GM20431 (cell line): ENCODE results near the gene MAGI2.

ENCODE experiments used
- in situ Hi-C: fragments of 300-500 bp; cut with MseI, MboI; formaldehyde crosslinking; loops from one replicate; pipeline ENCODE4 v1.15.0; 2020; ENCODE audit warnings: low sequenced_read_pairs; ENCODE audit not compliant: unreplicated experiment

The MAGI2 gene

DNA sequence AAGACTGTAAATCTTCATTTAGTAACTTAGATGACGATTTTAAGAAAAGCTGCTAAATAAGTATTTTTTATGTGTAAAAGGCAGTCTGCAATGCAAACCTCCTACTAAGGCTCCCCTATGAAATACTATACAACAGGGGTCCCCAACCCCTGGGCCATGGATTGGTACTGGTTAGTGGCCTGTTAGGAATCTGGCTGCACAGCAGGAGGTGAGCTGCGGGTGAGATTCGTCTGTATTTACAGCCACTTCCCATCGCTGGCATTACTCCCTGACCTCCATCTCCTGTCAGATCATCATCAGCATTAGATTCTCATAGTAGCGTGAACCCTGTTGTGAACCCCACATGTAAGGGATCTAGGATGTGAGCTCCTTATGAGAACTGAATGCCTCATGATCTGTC lies 580.4 kb downstream of the MAGI2 start:
- in situ Hi-C loops, result no loop called here

DNA sequence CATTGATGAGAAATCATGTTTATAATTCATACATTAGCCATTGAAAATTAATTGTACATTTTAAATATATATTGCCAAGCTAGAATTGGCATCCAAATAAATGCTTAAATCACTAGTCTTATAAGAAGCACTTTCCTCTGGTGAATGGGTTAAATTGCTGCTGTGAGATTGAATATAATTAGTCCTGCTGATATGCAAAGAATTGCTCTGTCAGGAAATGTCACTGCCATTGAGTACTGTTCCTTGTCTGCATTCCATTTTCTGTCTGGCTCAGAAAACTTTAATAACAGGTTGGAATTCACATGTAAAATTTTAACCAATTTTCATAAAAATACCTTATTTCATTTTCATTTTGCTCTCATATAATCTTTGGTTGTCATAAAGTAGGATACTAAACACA lies 589.1 kb downstream of the MAGI2 start:
- in situ Hi-C loops, result no loop called here

DNA sequence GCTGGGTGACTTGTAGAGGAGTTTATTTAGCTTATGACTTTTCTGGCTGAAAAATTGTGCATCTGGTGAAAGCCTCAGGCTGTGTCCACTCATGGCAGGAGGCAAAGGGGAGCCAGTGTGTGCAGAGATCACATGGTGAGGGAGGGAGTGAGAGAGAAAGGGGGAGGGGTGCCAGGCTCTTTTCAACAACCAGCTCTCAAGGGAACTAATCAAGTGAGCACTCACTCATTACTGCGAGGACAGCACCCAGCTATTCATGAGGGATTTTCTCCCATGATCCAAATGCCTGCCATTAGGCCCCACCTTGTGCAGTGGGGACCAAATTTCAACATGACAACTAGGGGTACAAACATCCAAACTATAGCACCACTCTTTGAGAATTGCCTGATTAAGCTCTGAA lies 590.2 kb downstream of the MAGI2 start:
- in situ Hi-C loops, result no loop called here

DNA sequence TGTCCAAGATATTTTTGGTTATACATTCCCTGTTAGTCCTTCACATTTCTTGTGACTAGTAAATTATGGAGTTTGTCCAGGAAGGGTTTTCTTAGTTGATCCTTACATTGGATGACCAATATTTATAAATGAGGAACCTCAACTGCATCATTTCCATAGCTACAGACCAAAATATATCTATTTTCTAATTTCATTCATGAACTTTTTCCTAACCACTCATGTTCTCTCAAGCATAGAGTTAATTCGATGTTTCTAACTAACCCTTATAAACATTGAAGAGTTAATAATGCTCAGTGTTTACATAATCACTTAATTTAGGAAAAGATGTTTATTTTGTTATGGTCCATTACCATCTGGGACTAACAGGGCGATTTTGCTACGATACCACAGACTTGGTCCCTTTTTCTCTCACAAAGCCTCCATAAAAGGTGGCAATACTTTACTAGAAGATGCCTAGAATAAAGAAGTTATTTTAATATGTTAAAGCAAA lies 591.0 kb downstream of the MAGI2 start:
- in situ Hi-C loops, result no loop called here

DNA sequence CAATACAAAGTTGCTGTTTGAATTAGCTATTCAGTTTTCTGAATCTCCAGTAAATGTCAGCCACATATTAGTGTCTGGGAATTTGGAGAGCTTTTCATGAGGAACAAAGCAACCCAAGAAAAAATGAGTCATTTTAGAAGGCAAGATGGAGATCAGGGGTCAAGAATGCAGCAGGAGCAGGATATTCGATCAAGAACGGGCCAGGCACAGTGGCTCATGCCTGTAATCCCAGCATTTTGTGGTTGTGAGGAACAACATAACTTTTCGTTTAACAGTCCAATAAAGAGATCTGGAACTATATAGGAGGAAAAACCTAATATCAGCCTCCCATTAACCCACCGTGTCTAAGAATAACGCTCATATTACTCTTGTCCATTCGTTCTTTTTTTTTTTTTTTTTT lies 600.5 kb downstream of the MAGI2 start:
- in situ Hi-C loops, result no loop called here

DNA sequence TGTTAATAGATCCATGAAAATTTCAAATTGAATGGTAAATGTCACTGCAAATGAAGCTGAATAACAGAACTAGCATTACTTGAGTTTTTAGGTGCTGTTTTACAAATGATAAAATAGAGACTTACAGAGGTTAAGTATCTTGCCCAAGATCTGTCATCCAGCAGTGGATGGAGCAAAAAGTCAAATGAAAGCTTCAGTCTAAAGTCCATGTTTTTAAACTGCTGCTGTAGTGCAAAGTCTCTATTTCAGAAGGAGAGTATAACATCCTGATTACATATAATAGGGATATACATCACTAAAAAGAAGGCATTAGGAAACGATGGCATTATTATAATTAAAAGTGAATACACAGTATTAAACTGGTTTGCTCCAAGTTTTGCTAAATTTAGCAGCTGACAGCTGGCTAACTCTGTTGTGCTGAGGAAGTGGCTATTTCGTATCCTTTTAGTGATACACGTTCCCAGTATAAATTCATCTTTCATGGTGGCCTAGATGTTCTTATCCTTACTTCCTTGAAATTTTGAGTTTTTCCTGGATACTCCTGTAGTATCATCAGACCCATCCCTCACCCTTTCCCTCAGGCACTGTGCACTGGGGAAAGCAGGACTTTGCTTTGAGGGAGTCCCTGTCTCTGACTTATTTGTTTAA lies 603.2 kb downstream of the MAGI2 start:
- in situ Hi-C loops, result no loop called here

DNA sequence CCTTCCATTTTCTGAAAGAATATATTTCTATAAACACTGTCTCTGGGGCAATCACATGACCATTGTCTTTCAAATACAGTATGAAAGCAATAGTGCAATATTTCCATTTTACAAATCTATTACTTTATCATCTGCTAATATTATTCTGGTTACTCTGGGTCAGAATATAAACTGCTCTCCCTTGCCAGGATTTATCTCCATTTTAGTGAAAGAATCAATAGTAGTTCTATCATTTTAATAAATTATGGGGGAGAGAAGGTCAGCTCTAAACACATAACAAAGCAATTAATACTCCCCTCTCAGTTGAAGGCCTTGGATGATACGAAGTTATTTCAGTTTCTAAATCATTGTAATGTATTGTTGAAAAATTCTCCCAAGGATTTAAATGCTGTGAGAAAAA lies 608.3 kb downstream of the MAGI2 start:
- in situ Hi-C loops, result no loop called here

DNA sequence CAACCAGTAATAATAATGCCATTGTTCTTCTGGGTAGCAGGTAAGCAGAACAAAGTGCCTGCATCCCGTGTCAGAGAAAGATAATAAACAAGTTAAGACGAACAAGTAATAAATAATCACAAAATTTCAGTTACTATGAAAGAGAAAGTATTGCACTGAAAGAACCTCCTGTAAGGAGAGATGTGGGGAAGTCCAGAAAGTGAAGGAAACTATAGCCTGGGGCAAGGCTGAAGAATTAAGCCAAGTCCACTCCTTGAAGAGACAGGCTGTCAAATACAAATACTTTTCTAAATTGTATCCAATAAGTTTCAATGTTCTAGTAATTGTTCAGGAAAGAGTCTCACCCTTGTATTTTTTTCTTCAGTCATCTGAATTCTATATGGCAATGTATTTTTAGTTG lies 611.4 kb downstream of the MAGI2 start:
- in situ Hi-C loops, result no loop called here

DNA sequence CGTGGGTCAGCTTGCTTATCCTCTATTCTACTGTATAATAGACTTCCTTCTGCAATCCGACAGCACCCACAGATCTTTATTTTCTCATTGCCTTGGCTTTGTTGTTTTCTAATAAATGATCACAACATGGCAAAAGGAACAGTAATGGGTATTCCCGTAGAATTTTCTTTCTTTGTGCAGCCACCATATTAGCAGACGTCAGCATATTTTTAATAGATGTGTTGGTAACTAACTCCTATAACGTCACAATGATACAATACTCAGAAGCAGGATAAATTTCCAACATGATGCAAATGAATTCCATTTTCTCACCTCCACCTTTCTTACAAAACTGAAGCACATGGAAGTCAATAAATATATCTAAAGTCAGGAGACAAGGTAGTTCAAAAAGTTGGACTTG lies 617.6 kb downstream of the MAGI2 start:
- in situ Hi-C loops, result no loop called here

DNA sequence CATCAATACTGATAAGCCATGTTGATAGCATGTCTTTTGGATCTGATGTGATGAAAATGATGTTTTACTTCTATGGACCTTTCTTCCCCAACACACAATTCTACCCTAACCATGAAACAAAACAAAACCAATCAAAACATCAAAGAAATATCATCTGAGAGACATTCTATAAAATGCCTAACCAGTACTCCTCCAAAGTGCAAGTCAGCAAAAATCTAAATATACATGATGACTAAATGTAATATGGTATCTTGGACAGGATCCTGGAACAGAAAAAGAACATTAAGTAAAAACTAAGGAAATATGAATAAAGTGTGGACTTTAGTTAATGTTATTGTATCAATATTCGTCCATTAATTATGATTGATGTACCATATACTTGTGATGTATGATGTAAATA lies 625.1 kb downstream of the MAGI2 start:
- in situ Hi-C loops, result no loop called here

DNA sequence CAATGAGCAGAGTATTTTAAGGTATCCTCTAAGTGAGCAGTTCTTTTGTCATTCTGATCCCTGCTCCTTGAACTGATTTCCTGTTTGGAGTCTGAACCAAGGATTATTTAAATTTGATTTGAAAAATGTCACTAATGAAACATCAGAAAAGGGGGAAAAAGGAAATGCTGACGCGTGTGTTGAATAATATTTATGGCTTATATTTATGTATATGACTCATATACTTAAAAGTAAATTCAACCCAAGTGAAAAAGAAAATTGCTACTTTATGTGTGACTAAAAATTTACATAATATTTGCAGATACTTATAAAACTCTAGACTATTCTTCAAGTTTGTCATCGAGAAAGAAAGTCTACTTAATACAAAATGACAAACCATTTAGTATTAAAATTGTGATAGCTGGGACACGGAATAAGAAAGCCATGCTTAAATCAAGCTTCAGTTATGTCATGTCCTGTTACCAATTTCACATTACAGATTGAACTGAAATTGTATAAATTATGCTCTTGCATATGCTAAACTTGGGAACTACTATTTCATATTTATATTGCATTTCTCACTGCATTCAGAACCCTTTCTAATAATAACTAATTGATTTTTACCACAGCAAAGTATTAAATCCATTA lies 649.9 kb downstream of the MAGI2 start:
- in situ Hi-C loops, result no loop called here

DNA sequence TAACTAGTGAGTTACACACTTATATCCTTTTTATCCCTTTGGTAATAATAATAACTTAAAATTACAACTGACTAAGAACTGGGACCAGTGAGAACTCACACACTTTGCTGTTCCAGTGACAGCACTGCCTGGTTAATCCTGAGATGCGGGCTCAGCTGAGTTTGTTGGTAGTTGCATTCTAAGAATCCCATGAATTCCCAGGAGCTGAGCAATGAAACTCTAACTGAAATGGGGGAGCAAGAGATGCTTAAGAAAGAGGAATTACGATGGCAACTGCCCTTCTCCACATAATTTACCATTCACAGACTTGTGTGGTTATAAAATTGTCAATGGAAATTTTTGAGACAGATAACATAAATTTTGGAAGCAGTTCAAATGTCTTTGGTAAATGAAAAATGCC lies 659.4 kb downstream of the MAGI2 start:
- in situ Hi-C loops, result no loop called here

DNA sequence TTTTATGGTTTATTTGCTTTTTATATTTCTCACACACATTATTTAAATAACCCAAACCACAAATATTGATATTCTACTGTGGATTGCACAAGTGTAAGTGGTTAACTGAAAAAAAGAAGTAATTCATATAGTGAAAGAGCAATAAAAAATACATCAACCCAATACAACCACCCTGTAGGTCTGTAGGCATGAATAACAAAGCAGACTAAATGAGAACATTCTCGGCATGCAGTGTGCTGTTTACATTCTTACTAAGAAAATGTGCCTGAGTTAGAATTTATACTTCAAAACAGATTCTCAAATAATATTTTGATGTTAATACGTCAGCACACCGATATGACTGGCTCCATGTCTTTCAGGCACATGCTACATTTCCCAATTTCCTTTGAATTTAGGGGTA lies 660.8 kb downstream of the MAGI2 start:
- in situ Hi-C loops, result no loop called here

DNA sequence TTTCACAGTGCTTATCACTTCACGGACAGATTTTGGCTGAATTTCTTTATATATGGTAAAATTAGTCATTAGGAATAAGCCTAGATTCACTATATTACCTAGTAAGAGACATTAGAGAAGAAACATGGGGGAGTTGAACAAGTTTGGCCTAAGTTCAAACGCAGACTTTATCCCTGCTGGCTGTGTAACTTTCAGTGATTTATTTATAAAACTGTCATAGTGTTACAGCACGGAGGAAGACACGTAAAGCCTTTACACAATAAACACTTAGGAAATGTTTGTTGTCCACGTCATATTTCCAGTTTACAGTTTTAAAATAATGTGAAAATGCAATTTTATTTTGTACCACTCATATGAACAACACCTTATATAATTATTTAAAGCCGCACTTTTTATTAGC lies 661.5 kb downstream of the MAGI2 start:
- in situ Hi-C loops, result no loop called here

DNA sequence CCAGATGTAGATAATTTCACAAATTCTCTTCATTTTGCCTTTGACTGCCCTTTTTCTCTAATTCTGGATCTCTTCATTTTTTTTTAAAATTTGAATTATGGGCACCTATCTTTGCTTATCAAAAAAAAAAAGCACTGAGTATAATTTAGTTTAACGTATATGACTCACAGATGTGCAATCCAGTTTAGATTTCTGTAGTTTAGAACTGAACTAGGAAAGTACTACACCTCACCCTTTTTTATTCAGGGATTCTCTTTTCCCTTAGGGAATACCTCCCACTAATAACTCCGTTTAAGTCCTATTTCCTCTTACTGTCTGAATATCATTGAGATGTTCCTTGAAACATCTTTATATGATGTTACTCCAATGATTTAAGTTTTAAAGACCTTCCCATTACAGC lies 665.0 kb downstream of the MAGI2 start:
- in situ Hi-C loops, result no loop called here

DNA sequence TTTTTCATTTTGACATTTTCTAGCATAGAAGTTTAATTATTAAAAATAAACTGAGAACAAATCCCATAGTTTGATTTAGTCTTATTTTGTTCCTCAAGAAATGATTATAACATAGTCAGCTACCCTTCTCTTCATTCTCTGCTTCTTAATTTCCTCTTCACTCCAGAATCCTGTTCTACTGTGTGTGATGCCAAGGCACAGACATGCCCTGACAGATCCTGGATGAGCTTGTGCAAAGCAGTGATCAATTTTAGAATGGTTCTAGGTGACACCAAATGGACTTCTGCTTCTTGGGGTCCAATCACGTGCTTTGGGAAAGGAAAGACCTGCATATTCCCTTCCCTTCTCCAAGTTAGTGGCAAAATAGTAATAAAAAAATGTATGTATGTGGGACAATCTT lies 665.6 kb downstream of the MAGI2 start:
- in situ Hi-C loops, result no loop called here

DNA sequence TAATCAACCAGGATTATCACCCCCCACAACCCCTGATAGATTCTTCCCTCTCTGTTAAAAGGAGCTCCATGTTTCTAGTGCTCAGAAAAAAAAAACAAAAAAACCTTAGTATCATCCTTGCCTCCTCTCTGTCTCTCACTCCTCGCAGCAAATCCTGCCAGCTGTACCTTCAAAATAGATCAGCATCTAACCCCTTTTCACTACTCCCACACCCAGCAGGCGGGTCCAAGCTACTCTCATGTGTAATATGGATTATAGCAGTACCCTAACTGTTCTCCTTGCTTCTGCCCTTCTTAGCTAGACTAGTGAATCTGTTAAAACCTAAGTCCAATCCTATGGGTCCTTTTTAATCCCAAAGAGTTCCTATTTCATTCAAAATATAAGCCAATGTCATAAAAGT lies 667.4 kb downstream of the MAGI2 start:
- in situ Hi-C loops, result no loop called here

DNA sequence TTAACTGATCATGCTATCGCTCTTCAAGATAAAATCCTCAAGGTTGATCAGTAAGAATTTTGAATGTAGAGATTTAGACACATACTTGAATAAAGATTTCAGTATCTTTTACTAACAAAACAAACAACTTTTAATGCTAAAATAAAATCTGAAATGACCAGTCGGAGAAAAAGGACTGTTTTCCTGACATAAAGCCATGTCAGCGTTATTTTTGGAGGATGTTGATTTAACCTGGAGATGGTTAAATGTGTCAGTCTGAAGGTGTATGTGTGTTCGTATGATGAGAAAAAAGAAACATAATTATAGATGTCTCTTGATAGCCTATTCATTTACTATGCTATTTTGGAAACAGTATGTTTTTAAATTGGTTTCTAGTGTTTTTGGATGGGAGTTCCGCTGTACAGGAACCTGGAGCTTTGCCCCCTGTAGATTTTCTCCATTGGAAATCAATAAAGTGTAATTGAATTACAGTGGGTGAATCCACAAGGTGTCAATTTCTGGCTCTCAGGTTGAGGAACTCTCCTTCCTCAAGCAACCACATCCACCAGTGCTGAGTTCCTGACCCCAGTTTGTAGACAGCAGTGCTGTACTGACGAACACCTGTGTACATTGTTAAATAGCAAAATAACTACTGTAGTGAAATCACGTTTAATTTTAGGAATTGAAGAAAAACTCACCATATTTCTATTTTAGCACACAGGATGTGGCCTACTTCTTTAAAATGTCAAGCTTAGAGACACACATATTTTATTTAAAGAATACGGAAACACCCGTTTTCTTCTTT lies 670.1 kb downstream of the MAGI2 start:
- in situ Hi-C loops, result no loop called here

DNA sequence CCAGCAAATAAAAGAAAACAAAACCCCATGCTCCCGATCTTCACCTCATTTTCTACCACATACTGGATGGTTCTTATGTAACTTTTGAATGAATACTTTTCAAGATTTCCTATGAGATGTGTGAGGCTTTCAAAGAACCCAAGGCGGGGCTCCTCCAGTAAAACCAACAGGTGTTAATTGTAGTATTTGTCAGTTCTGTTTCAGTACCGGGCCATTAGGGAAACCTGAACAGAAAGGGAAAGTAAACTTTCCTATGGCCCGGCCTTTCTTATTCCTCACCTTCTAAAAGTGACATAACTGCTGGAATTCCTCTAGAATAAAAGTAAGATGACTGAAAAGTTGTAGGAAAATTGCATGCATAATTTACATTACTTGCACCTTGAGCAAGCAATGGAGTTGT lies 672.9 kb downstream of the MAGI2 start:
- in situ Hi-C loops, result no loop called here

DNA sequence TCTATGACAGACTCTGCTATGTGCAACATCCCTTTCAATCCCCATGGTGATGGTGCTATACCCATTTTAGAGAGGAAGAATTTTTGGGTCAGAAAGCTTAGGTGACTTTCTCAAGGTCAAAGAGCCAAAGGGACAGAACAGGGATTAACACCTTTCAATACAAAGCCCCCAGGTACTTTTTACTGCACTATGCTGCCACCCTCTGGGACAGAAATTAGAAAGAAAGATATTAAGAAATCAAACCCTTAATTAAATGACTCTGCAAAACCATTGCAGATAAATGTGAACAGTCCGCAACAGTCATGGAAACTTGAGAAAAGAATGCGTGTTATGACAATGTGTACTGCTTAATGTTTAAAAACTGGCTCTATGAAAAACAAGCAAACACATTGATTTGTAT lies 673.7 kb downstream of the MAGI2 start:
- in situ Hi-C loops, result no loop called here

DNA sequence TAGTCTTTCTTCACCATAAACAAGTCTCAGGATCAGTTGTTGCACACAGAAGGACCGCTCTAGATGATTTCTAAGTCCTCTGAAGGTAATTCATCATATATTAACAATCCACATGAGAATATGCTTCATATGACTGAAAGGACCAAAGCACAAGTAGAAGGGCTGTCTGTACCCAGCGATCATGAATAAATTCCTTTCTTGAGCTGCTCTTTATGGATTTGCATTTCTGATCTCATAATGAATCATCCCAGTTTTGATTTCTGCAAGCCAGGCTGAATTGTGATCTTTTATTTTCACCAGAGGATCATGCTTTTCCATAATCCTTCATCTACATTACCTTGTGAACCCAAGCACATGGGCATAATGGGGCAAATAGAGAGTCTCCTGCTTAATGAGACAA lies 675.6 kb downstream of the MAGI2 start:
- in situ Hi-C loops, result no loop called here
